HCT116 (cell line): Measurements from ENCODE around the gene NCOA5. TPM values are rescaled to one million over a fixed set of nuclear protein-coding genes. Genes with fewer than 3 reads are reported as not detected.

ENCODE experiments used
- ATAC-seq: fragments of 200-7000 bp; cut with Tn5 transposase; 2 replicates; pipeline ENCODE4 v1.9.1; 2020; ENCODE audit warnings: mild to moderate bottlenecking, moderate library complexity
- BruUV-seq: library from RNA; stranded (reverse); fragments of 400-500 nt; replicated peaks from 2 replicates; lab custom pipeline; 2021; lab: Mats Ljungman, UMichigan
- CTCF ChIA-PET: fragments of 300-600 bp; sonication (Branson Sonifier 250); formaldehyde crosslinking; loops from one replicate; lab custom pipeline; 2021; ENCODE audit warnings: antibody characterized with exemption; lab: Charles Lee
- POLR2A ChIA-PET: fragments of 300-600, 350-600 bp; sonication (Branson Sonifier 250); formaldehyde crosslinking; loops from one replicate; lab custom pipeline; 2021; ENCODE audit warnings: antibody characterized with exemption; lab: Charles Lee
- RAD21 ChIA-PET, 2 experiments: fragments of 300-600 bp; sonication (Branson Sonifier 250); formaldehyde crosslinking; loops; one replicate each; lab custom pipeline; 2023; ENCODE audit warnings: low total read pairs in 2 of 2; ENCODE audit not compliant: uncharacterized antibody in 2 of 2, unreplicated experiment in 2 of 2, low non-redundant PET in 1 of 2; lab: Charles Lee
- DNase-seq: peaks from one replicate; pipeline ENCODE4 v3.0.0-alpha.2; 2010; ENCODE audit warnings: low read depth, low spot score
- H2AFZ ChIP-seq: fragments of 200-600 bp; shearing (Covaris generic), sonication (generic); 2 replicates; pipeline ENCODE4 v1.6.1; 2017; ENCODE audit warnings: low read depth, mixed run types, mixed read lengths, antibody characterized with exemption, low read length; ENCODE audit not compliant: poor library complexity, severe bottlenecking
- H3K27ac ChIP-seq: 2 replicates; pipeline ENCODE4 v1.5.1; 2012; ENCODE audit warnings: low read depth, low read length
- H3K27me3 ChIP-seq: fragments of 200-600 bp; sonication (generic); 2 replicates; pipeline ENCODE4 v1.6.1; 2016; ENCODE audit warnings: mixed run types, low read length, mixed read lengths; ENCODE audit not compliant: insufficient read depth
- H3K36me3 ChIP-seq, 2 experiments: fragments of 200-500 bp in 1 of 2; fragments of 200-600 bp in 1 of 2; sonication (Bioruptor generic) in 1 of 2; sonication (generic) in 1 of 2; 2 replicates each; pipeline versions ENCODE4 v1.5.1 to v1.6.1; 2014 to 2016; ENCODE audit warnings: low read length in 2 of 2, inconsistent platforms in 1 of 2, mixed read lengths in 1 of 2, mixed run types in 1 of 2; ENCODE audit not compliant: insufficient read depth in 2 of 2, control insufficient read depth in 1 of 2
- H3K4me1 ChIP-seq, 2 experiments: fragments of 200-600 bp in 1 of 2; sonication (generic) in 1 of 2; 2 replicates each; pipeline versions ENCODE4 v1.5.1 to v1.6.1; 2012 to 2017; ENCODE audit warnings: low read length in 2 of 2, inconsistent platforms in 1 of 2, mild to moderate bottlenecking in 1 of 2, mixed read lengths in 1 of 2, mixed run types in 1 of 2, moderate library complexity in 1 of 2; ENCODE audit not compliant: insufficient read depth in 2 of 2, control insufficient read depth in 1 of 2
- H3K4me2 ChIP-seq: fragments of 200-600 bp; sonication (generic); 2 replicates; pipeline ENCODE4 v1.6.1; 2017; ENCODE audit warnings: mixed run types, low read length, mixed read lengths
- H3K4me3 ChIP-seq, 2 experiments: fragments of 200-600 bp in 1 of 2; sonication (generic) in 1 of 2; replicated peaks in 1 of 2; 2 replicates each; pipeline ENCODE4 v1.5.1; 2011 to 2016; ENCODE audit warnings: low read length in 2 of 2, control low read depth in 1 of 2, low read depth in 1 of 2, mild to moderate bottlenecking in 1 of 2, mixed read lengths in 1 of 2, mixed run types in 1 of 2
- H3K79me2 ChIP-seq: fragments of 200-600 bp; sonication (generic); 2 replicates; pipeline ENCODE4 v1.6.1; 2017; ENCODE audit warnings: mild to moderate bottlenecking, mixed run types, low read length, moderate library complexity, mixed read lengths; ENCODE audit not compliant: insufficient read depth
- H3K9ac ChIP-seq: fragments of 200-600 bp; sonication (generic); 2 replicates; pipeline ENCODE4 v1.6.1; 2016; ENCODE audit warnings: low read length, mixed read lengths
- H3K9me2 ChIP-seq: fragments of 200-600 bp; sonication (generic), shearing (Covaris generic); 2 replicates; pipeline ENCODE4 v1.6.1; 2017; ENCODE audit warnings: mixed run types, mild to moderate bottlenecking, moderate library complexity; ENCODE audit not compliant: insufficient read depth
- H3K9me3 ChIP-seq, 2 experiments: fragments of 200-500 bp in 1 of 2; fragments of 200-600 bp in 1 of 2; sonication (Bioruptor generic) in 1 of 2; sonication (generic) in 1 of 2; 2 replicates each; pipeline ENCODE4 v1.6.1; 2014 to 2017; ENCODE audit warnings: low read length in 2 of 2, mixed read lengths in 2 of 2, inconsistent platforms in 1 of 2, low read depth in 1 of 2, mild to moderate bottlenecking in 1 of 2, mixed run types in 1 of 2, moderate library complexity in 1 of 2; ENCODE audit not compliant: control insufficient read depth in 1 of 2, insufficient read depth in 1 of 2
- H4K20me1 ChIP-seq: fragments of 200-600 bp; sonication (generic), shearing (Covaris generic); 2 replicates; pipeline ENCODE4 v1.6.1; 2017; ENCODE audit warnings: mixed run types, mild to moderate bottlenecking, moderate library complexity; ENCODE audit not compliant: insufficient read depth
- CBX3 ChIP-seq: IDR thresholded peaks from 2 replicates; pipeline ENCODE4 v1.6.1; 2012; ENCODE audit warnings: low read depth
- CEBPB ChIP-seq: IDR thresholded peaks from 2 replicates; pipeline ENCODE4 v1.6.1; 2012; ENCODE audit warnings: low read depth
- CTCF ChIP-seq, 3 experiments: fragments of 200-600 bp in 1 of 3; sonication (generic) in 1 of 3; IDR thresholded peaks in 2 of 3; conservative IDR thresholded peaks in 1 of 3; 2 replicates each; pipeline ENCODE4 v1.5.1; 2012 to 2017; ENCODE audit warnings: low read depth in 2 of 3, low read length in 2 of 3, antibody characterized with exemption in 1 of 3, borderline replicate concordance in 1 of 3, control low read depth in 1 of 3, mild to moderate bottlenecking in 1 of 3, mixed read lengths in 1 of 3, mixed run types in 1 of 3, moderate library complexity in 1 of 3; ENCODE audit not compliant: insufficient read depth in 1 of 3
- EGR1 ChIP-seq: IDR thresholded peaks from 2 replicates; pipeline ENCODE4 v1.6.1; 2012; ENCODE audit warnings: low read depth
- ELF1 ChIP-seq: IDR thresholded peaks from 2 replicates; pipeline ENCODE4 v1.6.1; 2012; ENCODE audit warnings: low read depth, borderline replicate concordance
- EZH2 ChIP-seq: fragments of 200-600 bp; sonication (generic); IDR thresholded peaks from 2 replicates; pipeline ENCODE4 v1.6.1; 2017; ENCODE audit warnings: antibody characterized with exemption, mixed run types
- EZH2phosphoT487 ChIP-seq: fragments of 200-600 bp; IDR thresholded peaks from 2 replicates; pipeline ENCODE4 v1.6.1; 2018; ENCODE audit warnings: antibody characterized with exemption, borderline replicate concordance
- FOSL1 ChIP-seq: IDR thresholded peaks from 2 replicates; pipeline ENCODE4 v1.6.1; 2012; ENCODE audit warnings: low read depth
- JUND ChIP-seq: IDR thresholded peaks from 2 replicates; pipeline ENCODE4 v1.6.1; 2012
- POLR2AphosphoS5 ChIP-seq: IDR thresholded peaks from 2 replicates; pipeline ENCODE4 v1.6.1; 2011; ENCODE audit warnings: mild to moderate bottlenecking, low read depth, low read length, moderate library complexity
- RAD21 ChIP-seq: IDR thresholded peaks from 2 replicates; pipeline ENCODE4 v1.6.1; 2012; ENCODE audit warnings: low read depth, mild to moderate bottlenecking
- SIN3A ChIP-seq: IDR thresholded peaks from 2 replicates; pipeline ENCODE4 v1.6.1; 2012; ENCODE audit warnings: low read depth
- SP1 ChIP-seq: IDR thresholded peaks from 2 replicates; pipeline ENCODE4 v1.6.1; 2012; ENCODE audit warnings: low read depth
- SRF ChIP-seq: IDR thresholded peaks from 2 replicates; pipeline ENCODE4 v1.6.1; 2012; ENCODE audit warnings: low read depth
- YY1 ChIP-seq: IDR thresholded peaks from 2 replicates; pipeline ENCODE4 v1.6.1; 2011; ENCODE audit warnings: low read length, low read depth, moderate library complexity, mild to moderate bottlenecking; ENCODE audit not compliant: insufficient replicate concordance; ENCODE audit errors: extremely low read depth
- ZBTB33 ChIP-seq: IDR thresholded peaks from 2 replicates; pipeline ENCODE4 v1.6.1; 2011; ENCODE audit warnings: mild to moderate bottlenecking, low read length, moderate library complexity; ENCODE audit not compliant: insufficient replicate concordance; ENCODE audit errors: extremely low read depth
- ZFX ChIP-seq: fragments of 450-650 bp; IDR thresholded peaks from 2 replicates; pipeline ENCODE4 v1.6.1; 2017
- ZNF274 ChIP-seq: fragments of 200-500 bp; sonication (Bioruptor generic); IDR thresholded peaks from 2 replicates; pipeline ENCODE4 v1.6.1; 2014; ENCODE audit warnings: mild to moderate bottlenecking, low read depth, low read length, inconsistent platforms
- intact Hi-C: fragments of 100-400 bp; cut with micrococcal nuclease; formaldehyde crosslinking; loops from 2 replicates; pipeline ENCODE4 v1.10.0; 2022
- total RNA-seq: library from RNA; stranded (reverse); gene quantifications from one replicate; pipeline ENCODE4 v1.2.1, GENCODE V29; 2021; ENCODE audit not compliant: unreplicated experiment
- TF ChIP-seq, protein P1 (sequence below): IDR thresholded peaks from 2 replicates; pipeline ENCODE4 v1.6.1; 2012; ENCODE audit warnings: low read depth
- TF ChIP-seq, protein P2 (sequence below): IDR thresholded peaks from 2 replicates; pipeline ENCODE4 v1.6.1; 2012

NCOA5 gene
- total RNA-seq, 1 experiment from 2014 or later, result 31.6 TPM

DNA sequence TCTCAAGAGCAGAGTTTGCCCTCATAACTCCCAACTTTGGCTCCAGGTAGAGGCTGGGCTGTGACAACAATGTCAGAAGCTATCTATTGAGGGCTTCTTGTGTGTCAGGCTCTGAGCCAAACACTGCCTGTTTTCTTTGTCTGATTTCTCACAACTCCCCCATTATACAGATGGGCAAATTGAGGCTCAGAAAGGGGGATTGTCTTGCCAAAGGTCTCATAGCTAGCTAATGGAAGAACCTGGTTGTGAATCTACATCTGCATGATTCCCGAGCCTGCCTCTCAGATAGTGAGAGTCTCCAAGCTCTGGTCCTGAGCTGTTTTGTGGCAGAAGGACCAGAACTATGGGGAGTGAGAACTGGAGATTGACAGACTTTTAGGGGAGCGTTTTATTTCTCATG is 29.8 kb upstream of the NCOA5 start:
- H3K27ac ChIP-seq, result no peak overlapping the region
- H3K9me2 ChIP-seq, result no peaks in the 10 kb centered on the region
- DNase-seq (no peak), ATAC-seq (no peak)
- BruUV-seq, result TSS peak; percentile 61
- POLR2A ChIA-PET, result no interaction called here
- CTCF ChIA-PET, result interaction anchor here (1.3 to 1.4 kb wide), 2 partner anchors 9 to 187 kb away, joined by 3 to 4 read pairs; no protein-coding TSS in a partner anchor
- intact Hi-C loops, result no loop called here
- no peak overlapping the region for H2AFZ ChIP-seq
- no peaks in the 10 kb centered on the region for H4K20me1 ChIP-seq
- peaks cover 0 to 12% of the 10 kb centered on the region in 2 experiments; a peak in 2 of 4 replicates for H3K36me3 ChIP-seq
- H3K4me1 ChIP-seq, result peaks cover 11 to 15% of the 10 kb centered on the region in 2 experiments
- no peaks in the 10 kb centered on the region for H3K27me3 ChIP-seq
- H3K4me3 ChIP-seq, result peak overlapping the region in 1 of 2 experiments; percentile 71; a peak in 1 of 4 replicates
- peak overlapping the region; percentile 83 for H3K4me2 ChIP-seq
- H3K9me3 ChIP-seq, result no peaks in the 10 kb centered on the region
- H3K79me2 ChIP-seq, result peaks cover 12% of the 10 kb centered on the region
- RAD21 ChIA-PET, result no interaction called here
- H3K9ac ChIP-seq, result no peak overlapping the region
- TF ChIP-seq CEBPB (no peak), ZBTB33 (no peak), POLR2AphosphoS5 (no peak), EGR1 (no peak), EZH2 (no peak), YY1 (no peak), SIN3A (no peak), ZFX (no peak), CBX3 (no peak), FOSL1 (no peak), ZNF274 (no peak), EZH2phosphoT487 (no peak), JUND (no peak), ELF1 (no peak), RAD21 (no peak), CTCF (IDR thresholded peaks at IDR 0.05 in 2 of 3, conservative IDR thresholded peaks at IDR 0.05 in 1 of 3; ENCODE audit: borderline replicate concordance in 1 of 3, insufficient read depth in 1 of 3, low read depth in 2 of 3, low read length in 2 of 3) (no peak), SP1 (no peak), SRF (no peak)
- TF ChIP-seq, protein P1, sequence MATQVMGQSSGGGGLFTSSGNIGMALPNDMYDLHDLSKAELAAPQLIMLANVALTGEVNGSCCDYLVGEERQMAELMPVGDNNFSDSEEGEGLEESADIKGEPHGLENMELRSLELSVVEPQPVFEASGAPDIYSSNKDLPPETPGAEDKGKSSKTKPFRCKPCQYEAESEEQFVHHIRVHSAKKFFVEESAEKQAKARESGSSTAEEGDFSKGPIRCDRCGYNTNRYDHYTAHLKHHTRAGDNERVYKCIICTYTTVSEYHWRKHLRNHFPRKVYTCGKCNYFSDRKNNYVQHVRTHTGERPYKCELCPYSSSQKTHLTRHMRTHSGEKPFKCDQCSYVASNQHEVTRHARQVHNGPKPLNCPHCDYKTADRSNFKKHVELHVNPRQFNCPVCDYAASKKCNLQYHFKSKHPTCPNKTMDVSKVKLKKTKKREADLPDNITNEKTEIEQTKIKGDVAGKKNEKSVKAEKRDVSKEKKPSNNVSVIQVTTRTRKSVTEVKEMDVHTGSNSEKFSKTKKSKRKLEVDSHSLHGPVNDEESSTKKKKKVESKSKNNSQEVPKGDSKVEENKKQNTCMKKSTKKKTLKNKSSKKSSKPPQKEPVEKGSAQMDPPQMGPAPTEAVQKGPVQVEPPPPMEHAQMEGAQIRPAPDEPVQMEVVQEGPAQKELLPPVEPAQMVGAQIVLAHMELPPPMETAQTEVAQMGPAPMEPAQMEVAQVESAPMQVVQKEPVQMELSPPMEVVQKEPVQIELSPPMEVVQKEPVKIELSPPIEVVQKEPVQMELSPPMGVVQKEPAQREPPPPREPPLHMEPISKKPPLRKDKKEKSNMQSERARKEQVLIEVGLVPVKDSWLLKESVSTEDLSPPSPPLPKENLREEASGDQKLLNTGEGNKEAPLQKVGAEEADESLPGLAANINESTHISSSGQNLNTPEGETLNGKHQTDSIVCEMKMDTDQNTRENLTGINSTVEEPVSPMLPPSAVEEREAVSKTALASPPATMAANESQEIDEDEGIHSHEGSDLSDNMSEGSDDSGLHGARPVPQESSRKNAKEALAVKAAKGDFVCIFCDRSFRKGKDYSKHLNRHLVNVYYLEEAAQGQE, result no peak
- TF ChIP-seq, protein P2, sequence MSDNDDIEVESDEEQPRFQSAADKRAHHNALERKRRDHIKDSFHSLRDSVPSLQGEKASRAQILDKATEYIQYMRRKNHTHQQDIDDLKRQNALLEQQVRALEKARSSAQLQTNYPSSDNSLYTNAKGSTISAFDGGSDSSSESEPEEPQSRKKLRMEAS, result no peak
